ENCODE data around the gene HNRNPLL.

HNRNPLL gene

GRCh38 chr2:38528008-38528442 is 74.7 kb downstream of the HNRNPLL start:
- DNase-seq (ENCODE audit: low read depth) = peak; percentile 20

GRCh38 chr2:38527338-38528007 is 75.3 kb downstream of the HNRNPLL start:
- no peak for DNase-seq (ENCODE audit: low read depth)

- no peak for DNase-seq (ENCODE audit: low read depth)
Measured at GRCh38 chr2:38526195-38526594, 76.5 kb downstream of the HNRNPLL start.

GRCh38 chr2:38524580-38524979 is 78.1 kb downstream of the HNRNPLL start:
- DNase-seq (ENCODE audit: low read depth) = no peak

- DNase-seq (ENCODE audit: low read depth) = no peak
Measured at GRCh38 chr2:38523728-38524437, 78.8 kb downstream of the HNRNPLL start.

GRCh38 chr2:38522754-38523349 is 79.9 kb downstream of the HNRNPLL start:
- no peak for DNase-seq (ENCODE audit: low read depth)

GRCh38 chr2:38521835-38522234 is 80.9 kb downstream of the HNRNPLL start:
- DNase-seq (ENCODE audit: low read depth) = no peak

GRCh38 chr2:38517284-38517683 is 85.4 kb downstream of the HNRNPLL start:
- no peak for DNase-seq (ENCODE audit: low read depth)

GRCh38 chr2:38516526-38516925 is 86.2 kb downstream of the HNRNPLL start:
- no peak for DNase-seq (ENCODE audit: low read depth)

- DNase-seq (ENCODE audit: low read depth) = no peak
Measured at GRCh38 chr2:38516122-38516521, 86.6 kb downstream of the HNRNPLL start.

- no peak for DNase-seq (ENCODE audit: low read depth)
Measured at GRCh38 chr2:38515155-38516074, 87.3 kb downstream of the HNRNPLL start.

GRCh38 chr2:38514603-38515154 is 88.0 kb downstream of the HNRNPLL start:
- DNase-seq (ENCODE audit: low read depth) = no peak

- DNase-seq (ENCODE audit: low read depth) = no peak
Measured at GRCh38 chr2:38512211-38512610, 90.5 kb downstream of the HNRNPLL start.

All from stimulated activated CD8-positive, alpha-beta memory T cell treated with anti-CD3 and anti-CD28 coated beads, Interleukin-7, amount 100 ng/mL, for 24 hours (primary cell).